GM18499 (cell line): ENCODE data around the gene FKRP.
"Not testable (repeated sequence)": the region's sequence is repeated elsewhere in the genome, so short reads cannot be mapped to it uniquely, and the experiment has no call there.

Experiments used
- ATAC-seq: cut with Tn5 transposase; IDR thresholded peaks from one replicate; pipeline ENCODE4 v1.9.1; 2021; ENCODE audit warnings: moderate number of reproducible peaks; ENCODE audit not compliant: insufficient read depth, unreplicated experiment

Gene FKRP, protein sequence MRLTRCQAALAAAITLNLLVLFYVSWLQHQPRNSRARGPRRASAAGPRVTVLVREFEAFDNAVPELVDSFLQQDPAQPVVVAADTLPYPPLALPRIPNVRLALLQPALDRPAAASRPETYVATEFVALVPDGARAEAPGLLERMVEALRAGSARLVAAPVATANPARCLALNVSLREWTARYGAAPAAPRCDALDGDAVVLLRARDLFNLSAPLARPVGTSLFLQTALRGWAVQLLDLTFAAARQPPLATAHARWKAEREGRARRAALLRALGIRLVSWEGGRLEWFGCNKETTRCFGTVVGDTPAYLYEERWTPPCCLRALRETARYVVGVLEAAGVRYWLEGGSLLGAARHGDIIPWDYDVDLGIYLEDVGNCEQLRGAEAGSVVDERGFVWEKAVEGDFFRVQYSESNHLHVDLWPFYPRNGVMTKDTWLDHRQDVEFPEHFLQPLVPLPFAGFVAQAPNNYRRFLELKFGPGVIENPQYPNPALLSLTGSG

DNA sequence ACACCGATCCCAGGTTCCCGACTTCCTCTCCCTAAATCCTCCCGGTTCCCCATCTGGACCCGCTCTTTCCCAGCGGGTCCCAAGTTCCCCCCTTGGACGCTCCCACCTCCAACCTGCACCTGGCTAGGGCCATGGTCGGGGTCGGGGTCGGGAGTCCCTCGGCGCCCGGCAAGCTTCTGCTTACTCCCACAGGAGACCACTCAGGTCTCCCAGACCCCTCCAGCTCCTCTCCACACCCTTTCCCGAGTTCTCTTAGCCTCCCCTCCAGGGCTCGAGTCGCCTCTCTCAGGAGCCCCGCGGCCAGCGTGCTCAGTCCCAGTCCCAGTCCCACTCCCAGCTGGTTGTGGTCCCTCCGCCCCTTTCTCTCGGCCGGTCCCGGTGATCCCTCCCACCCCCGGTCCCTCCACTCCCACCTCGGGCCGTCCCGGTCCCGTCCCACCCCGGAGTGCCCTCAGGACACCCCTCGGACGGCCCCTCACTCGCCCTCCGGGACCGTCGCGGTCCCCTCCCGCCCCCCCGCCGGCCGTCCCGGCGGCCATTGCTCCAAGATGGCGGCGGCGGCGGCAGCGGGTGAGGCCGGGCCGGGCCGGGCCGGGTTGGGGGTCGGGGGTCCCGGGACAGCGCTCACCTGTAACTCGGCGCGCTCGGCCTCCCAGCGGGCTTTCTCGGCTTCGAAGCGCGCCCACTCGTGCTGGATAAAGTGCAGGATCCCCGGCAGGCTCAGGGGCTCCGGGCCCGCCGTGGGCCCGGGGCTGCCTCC is at the start of gene FKRP:
TSS of gene FKRP (plus strand) at position 537 of the 760 bp plus-strand sequence. CDS start 9,394 bp downstream, outside the sequence.
- ATAC-seq = no peak

- ATAC-seq = no peak
Observed at GRCh38 chr19:46696866-46697203, 49.0 kb upstream of the FKRP start.

DNA sequence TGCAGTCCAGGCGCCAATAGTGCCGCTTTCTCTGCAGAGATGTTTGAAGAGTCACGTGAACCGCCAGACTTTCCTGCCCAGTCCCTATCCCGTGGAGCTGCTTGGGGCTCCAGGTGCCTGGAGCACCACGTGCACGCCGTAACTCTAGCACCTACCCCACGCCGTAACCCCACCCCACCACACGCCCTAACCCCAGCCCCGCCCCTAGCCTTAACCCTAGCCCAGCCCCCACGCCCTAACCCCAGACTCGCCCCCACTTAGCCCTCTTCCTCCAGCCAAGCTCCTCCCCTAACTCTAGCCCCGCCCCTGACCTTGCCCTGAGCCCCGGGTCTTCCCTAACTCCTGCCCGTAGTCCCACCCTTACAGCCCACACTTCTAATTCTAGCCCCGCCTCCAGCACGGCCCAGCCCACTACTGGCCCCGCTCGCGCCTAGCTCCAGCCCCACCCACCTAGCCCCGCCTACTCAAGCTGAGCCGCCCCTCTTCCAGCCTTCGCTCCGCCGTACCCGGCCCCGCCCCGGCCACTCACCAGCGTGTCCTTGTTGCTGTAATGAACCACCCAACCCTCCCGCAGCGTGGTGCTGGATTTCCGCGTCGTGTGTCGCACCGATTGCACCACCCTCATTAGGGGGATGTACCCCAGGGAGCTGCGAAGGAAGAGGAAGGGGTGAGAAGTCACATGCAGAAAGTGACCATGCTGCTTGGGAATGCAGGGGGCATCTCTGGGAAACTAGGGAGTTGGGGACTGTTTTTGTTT is 48.5 kb upstream of the FKRP start:
- no peak for ATAC-seq

- ATAC-seq = no peak
Observed at GRCh38 chr19:46698395-46699321, 47.2 kb upstream of the FKRP start.

GRCh38 chr19:46700704-46701103 is 45.2 kb upstream of the FKRP start:
- no peak for ATAC-seq

DNA sequence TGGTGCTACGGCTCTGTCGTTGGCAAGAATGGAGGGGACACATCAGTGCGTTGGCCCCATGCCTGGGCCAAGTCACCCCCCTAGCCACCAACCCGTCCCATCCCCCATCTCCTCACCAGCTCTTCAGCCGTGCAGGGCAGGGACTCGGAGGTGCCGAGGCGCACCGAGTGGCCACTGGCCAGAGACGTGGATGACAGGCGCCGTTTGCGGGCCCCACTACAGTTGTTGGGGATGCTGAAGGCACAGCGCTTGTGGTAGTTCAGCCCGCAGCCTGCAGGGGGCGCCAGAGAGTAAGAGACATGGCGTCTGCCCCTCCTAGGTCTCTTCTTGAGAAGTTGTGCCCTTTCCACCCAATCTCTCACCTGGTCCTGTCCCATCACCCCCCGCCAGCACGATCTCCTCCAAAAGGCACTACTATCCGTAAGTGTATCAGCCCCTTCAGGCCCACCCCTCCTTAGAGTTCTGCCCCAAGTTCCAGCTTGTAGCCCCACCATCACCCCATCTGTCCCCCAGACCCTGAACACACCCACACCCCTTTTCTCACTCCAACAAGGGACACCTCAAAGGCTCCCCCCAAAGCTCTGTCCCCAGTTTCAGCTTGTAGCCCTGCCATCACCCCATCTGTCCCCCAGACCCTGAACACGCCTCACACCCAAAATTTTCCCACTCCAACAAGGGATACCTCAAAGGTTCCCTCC is 41.3 kb upstream of the FKRP start:
- no peak for ATAC-seq

DNA sequence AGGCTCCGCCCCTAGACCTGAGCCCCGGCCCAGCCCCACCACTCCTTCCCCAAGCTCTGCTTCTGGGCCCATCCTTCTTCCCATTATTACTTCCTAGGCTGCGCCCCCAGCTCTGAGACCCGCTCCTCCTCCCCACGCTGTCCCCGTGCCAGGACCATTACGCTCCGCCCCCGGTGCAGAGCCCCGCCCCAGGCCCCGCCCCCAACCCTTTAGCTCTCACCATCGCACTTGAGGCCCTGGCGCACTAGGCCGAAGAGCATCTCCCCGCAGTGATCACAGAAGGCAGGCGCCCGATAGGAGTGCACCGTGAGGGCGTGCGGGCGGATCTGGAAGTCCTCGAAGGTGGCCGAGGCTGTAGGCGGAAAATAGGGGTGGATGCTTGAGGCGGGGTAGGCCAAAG is 35.2 kb upstream of the FKRP start:
- no peak for ATAC-seq

GRCh38 chr19:46712768-46713338 is 33.0 kb upstream of the FKRP start:
- ATAC-seq = not testable (repeated sequence)

DNA sequence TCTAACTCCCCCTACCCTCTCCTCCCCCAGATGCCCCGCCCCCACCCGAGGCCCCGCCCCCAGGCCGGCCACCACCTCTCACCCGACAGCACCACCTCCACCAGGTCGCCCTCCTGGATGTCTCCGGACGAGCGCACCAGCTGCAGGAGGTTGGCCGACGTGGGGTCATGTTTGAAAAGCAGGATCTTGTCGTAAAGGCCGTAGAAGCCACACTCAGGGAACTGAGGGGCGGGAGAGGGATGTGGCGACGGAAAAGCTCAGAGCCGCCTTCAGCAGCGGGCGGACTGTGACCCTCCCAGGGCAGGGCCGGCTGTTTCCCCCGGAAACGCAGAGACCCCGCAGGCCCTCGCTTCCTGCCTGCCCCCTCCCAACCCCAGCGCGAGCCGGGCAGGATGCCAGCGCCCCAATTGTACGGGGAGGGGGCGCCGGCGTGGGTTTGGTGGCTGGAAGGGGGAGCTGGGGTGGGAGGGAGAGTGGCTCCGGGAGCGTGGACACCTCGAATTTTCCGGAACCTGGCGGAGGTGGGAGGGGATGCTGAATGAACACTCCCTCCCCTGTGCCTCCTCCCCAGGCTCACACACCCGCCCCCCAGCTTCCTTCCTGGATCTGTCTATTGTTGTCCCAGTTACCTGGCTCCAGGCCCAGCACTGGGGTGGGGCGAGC is 31.9 kb upstream of the FKRP start:
- ATAC-seq = no peak

DNA sequence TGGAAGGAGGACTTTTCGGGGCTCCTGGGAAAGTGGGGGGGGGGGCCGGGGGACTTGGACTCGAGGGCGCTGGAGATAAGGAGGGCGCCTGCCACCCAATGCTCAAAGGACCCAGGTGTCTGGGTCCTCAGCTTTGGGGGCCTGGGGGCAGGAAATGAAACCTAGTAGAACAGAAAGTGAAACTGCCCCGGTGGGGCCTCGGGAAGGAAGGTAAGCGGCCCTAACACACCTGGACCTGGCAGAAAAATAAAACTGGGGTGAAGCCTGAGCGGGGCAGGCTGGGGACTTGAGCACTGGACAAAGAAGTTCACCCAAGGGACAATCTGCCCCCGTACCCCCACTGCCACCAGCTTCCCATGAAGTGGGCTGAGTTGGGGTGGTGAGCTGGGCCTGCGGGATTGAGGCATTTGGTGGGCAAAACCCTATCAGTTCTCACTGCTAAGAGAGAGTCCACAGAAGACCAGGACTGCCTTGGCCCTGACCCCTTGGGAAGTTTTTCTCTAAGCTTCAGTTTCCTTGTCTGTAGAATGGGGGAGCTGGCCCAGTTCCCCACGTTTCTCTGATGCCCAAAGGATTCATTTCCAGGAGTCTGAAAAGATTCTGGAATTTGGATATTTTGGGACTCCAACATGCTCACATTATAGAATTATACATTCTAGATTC is 31.3 kb upstream of the FKRP start:
- no peak for ATAC-seq

DNA sequence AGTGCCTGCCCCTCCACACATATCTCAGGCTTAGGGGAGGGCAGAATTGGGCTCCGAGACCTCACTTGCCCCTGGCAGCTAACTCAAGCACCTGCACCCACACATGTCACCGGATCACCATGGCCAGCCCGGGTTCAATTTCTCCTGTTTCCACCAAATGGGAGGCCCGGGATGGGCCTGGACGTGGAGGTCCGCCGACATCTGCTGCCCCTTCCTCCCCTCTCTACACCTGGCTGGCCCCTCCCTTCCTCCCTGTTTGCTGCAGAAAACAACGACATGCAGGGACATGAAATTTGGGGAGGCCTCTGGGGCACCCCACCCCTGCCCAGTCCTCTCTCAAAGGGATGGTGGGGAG is 30.3 kb upstream of the FKRP start:
- no peak for ATAC-seq

- ATAC-seq = no peak
Observed at GRCh38 chr19:46715975-46716671, 29.7 kb upstream of the FKRP start.

DNA sequence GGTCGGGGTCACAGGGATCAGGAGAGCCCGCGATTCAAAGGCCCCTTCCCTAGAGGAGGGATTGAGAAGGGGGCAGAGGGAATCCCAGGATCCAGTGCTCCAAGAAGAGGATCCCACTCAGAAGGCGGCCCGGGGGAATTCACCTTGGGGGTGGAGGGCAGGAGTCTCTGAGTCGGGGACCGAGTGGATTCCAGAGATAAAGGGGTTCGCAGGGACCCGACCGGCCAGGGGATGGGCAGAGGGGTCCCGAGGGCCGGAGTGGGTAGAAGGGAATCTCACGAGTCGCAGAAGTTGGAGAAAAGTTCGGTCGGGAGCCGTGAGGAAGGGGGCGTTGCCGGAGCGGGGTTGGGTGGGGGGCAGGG is 29.2 kb upstream of the FKRP start:
- ATAC-seq = no peak

GRCh38 chr19:46717034-46717715 is 28.7 kb upstream of the FKRP start, which contains the start of gene PRKD2:
PRKD2 (minus strand) TSS chr19:46717114; CDS start chr19:46716370, 744 bp downstream.
- no peak for ATAC-seq

DNA sequence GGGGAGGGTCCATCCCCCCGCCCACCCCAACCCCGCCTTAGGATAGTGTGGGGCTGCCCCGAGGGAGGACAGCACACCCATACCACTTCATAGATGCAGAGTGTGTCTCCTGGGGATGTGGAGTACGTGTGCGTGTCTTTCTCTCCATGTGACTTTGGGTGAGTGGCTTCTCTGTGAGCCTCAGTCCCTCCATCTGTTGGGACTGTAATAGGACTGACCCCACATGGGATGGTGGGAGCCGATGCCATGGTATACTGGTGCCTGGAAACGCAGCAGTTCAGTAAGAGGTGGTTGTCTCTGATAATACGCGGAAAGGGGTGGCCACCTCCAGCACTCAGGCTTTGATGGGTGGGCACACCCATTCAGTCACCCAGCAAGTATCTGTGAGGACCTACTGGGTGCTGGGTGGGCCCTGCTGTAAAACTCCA is 28.1 kb upstream of the FKRP start:
- ATAC-seq = no peak

GRCh38 chr19:46718157-46718933 is 27.5 kb upstream of the FKRP start:
- ATAC-seq = no peak
